Liver (tissue), 9 donors: ENCODE measurements around the gene UBFD1. TPM values are rescaled to one million over a fixed set of nuclear protein-coding genes. Genes with fewer than 3 reads are reported as not detected.
"Not testable (repeated sequence)": the region's sequence is repeated elsewhere in the genome, so short reads cannot be mapped to it uniquely, and the experiment has no call there.

ENCODE experiments used
- DNase-seq: peaks from one replicate; pipeline ENCODE4 v3.0.0-alpha.2; 2017; ENCODE audit warnings: low spot score
- H3K27ac ChIP-seq, 2 donors: one replicate each; pipeline ENCODE4 v1.7.0; 2013; ENCODE audit warnings: inconsistent platforms in 2 of 2, low read length in 2 of 2, control low read depth in 1 of 2, low read depth in 1 of 2, mild to moderate bottlenecking in 1 of 2
- H3K27me3 ChIP-seq, 4 donors: one replicate each; pipeline versions ENCODE4 v1.6.1 to v1.7.0; 2013; ENCODE audit warnings: low read length in 3 of 4, inconsistent platforms in 1 of 4, mild to moderate bottlenecking in 1 of 4, moderate library complexity in 1 of 4; ENCODE audit not compliant: control insufficient read depth in 4 of 4, insufficient read depth in 4 of 4
- H3K36me3 ChIP-seq, 4 donors: one replicate each; pipeline versions ENCODE4 v1.6.1 to v1.7.0; 2013; ENCODE audit warnings: low read length in 3 of 4, mild to moderate bottlenecking in 3 of 4, low read depth in 1 of 4, moderate library complexity in 1 of 4; ENCODE audit not compliant: control insufficient read depth in 4 of 4, insufficient read depth in 3 of 4
- H3K4me1 ChIP-seq, 4 donors: one replicate each; pipeline versions ENCODE4 v1.6.1 to v1.7.0; 2013; ENCODE audit warnings: low read length in 3 of 4, mild to moderate bottlenecking in 3 of 4, moderate library complexity in 1 of 4; ENCODE audit not compliant: control insufficient read depth in 4 of 4, insufficient read depth in 4 of 4
- H3K4me3 ChIP-seq, 3 donors: one replicate each; pipeline versions ENCODE4 v1.6.1 to v1.7.0; 2013; ENCODE audit warnings: low read length in 3 of 3, control low read depth in 1 of 3, low read depth in 1 of 3, mild to moderate bottlenecking in 1 of 3
- H3K9ac ChIP-seq, 2 donors: one replicate each; pipeline ENCODE4 v1.7.0; 2013; ENCODE audit warnings: low read length in 2 of 2, mild to moderate bottlenecking in 2 of 2, moderate library complexity in 2 of 2, control low read depth in 1 of 2, low read depth in 1 of 2
- H3K9me3 ChIP-seq, 4 donors: one replicate each; pipeline versions ENCODE4 v1.6.1 to v1.7.0; 2013; ENCODE audit warnings: low read length in 3 of 4; ENCODE audit not compliant: control insufficient read depth in 4 of 4
- EGR1 ChIP-seq, 2 donors: IDR thresholded peaks; 2 replicates each; pipeline ENCODE4 v1.6.1; 2016 to 2018; ENCODE audit warnings: antibody characterized with exemption in 2 of 2, low read depth in 2 of 2
- FOXA1 ChIP-seq: IDR thresholded peaks from 2 replicates; pipeline ENCODE4 v1.6.1; 2016; ENCODE audit warnings: antibody characterized with exemption
- FOXA2 ChIP-seq: IDR thresholded peaks from 2 replicates; pipeline ENCODE4 v1.6.1; 2016; ENCODE audit warnings: antibody characterized with exemption
- HNF4A ChIP-seq, 2 donors: conservative IDR thresholded peaks; 2 replicates each; pipeline ENCODE4 v1.6.1; 2016; ENCODE audit warnings: antibody characterized with exemption in 2 of 2, mild to moderate bottlenecking in 2 of 2
- HNF4G ChIP-seq: IDR thresholded peaks from 2 replicates; pipeline ENCODE4 v1.6.1; 2016; ENCODE audit warnings: antibody characterized with exemption
- MAX ChIP-seq: IDR thresholded peaks from 2 replicates; pipeline ENCODE4 v1.6.1; 2016; ENCODE audit warnings: antibody characterized with exemption
- NR2F2 ChIP-seq: IDR thresholded peaks from 2 replicates; pipeline ENCODE4 v1.6.1; 2016; ENCODE audit warnings: antibody characterized with exemption
- RAD21 ChIP-seq, 2 donors: IDR thresholded peaks; 2 replicates each; pipeline ENCODE4 v1.6.1; 2016; ENCODE audit warnings: antibody characterized with exemption in 2 of 2, mild to moderate bottlenecking in 2 of 2
- RXRA ChIP-seq, 2 donors: IDR thresholded peaks; 2 replicates each; pipeline ENCODE4 v1.6.1; 2017 to 2018; ENCODE audit warnings: antibody characterized with exemption in 2 of 2, mild to moderate bottlenecking in 1 of 2
- SP1 ChIP-seq: IDR thresholded peaks from 2 replicates; pipeline ENCODE4 v1.6.1; 2018; ENCODE audit warnings: antibody characterized with exemption, mild to moderate bottlenecking
- TAF1 ChIP-seq: conservative IDR thresholded peaks from 2 replicates; pipeline ENCODE4 v1.6.1; 2016; ENCODE audit warnings: antibody characterized with exemption, mild to moderate bottlenecking
- YY1 ChIP-seq: IDR thresholded peaks from 2 replicates; pipeline ENCODE4 v1.6.1; 2016; ENCODE audit warnings: antibody characterized with exemption, mild to moderate bottlenecking
- WGBS: extraction: QIAGEN DNeasy Blood & Tissue Kit; methylation state at CpG from one replicate; pipeline ENCODE4 v1.1.7; 2013; 5-methylcytosine and 5-hydroxymethylcytosine counted together
- polyA plus RNA-seq, 2 donors: library from polyadenylated mRNA; stranded (reverse) in 1 of 2; unstranded in 1 of 2; fragments of 200-250 nt in 1 of 2; fragments of >200 nt in 1 of 2; fragmentation: Nextera tagmentation in 1 of 2; extraction: Ambion mirVana in 1 of 2; gene quantifications; one replicate each; pipeline versions ENCODE4 v1.2.1 to v1.2.3, GENCODE V29; 2013 to 2015
- total RNA-seq, 2 donors: library from RNA; depleted of rRNA; stranded (reverse); fragments of >200 nt; gene quantifications; one replicate each; pipeline ENCODE4 v1.2.3, GENCODE V29; 2014
- donor health status: healthy.
- donor health status: healthy.
- donor health status: healthy.
- donor health status: healthy.
- donor health status: healthy.

Gene UBFD1
- total and polyA plus RNA-seq, 4 donors, result 9.2 to 42.4 (median 25.6) TPM

GRCh38 chr16:23539984-23540816 is 17.3 kb upstream of the UBFD1 start:
- 83% methylated on average over 11 of the region's 11 CpGs for WGBS
- no peak overlapping the region for H3K27ac ChIP-seq
- no peaks in the 10 kb centered on the region for H3K27me3 ChIP-seq
- no peaks in the 10 kb centered on the region for H3K9me3 ChIP-seq
- no peak for DNase-seq
- H3K9ac ChIP-seq, result no peak overlapping the region
- H3K36me3 ChIP-seq, result peaks cover 20 to 46% (median 30%) of the 10 kb centered on the region in 4 donors
- TF ChIP-seq YY1 (no peak), RAD21 (IDR thresholded peaks at IDR 0.05) (no peak), SP1 (peak; percentile 29), FOXA1 (peak; percentile 53), RXRA (IDR thresholded peaks at IDR 0.05) (peak; percentile 12 to 68), FOXA2 (peak; percentile 77), HNF4A (conservative IDR thresholded peaks at IDR 0.05) (peak; percentile 24 to 62)
- H3K4me1 ChIP-seq, result peaks cover 0 to 2% (median 0%) of the 10 kb centered on the region in 4 donors
- no peak overlapping the region for H3K4me3 ChIP-seq

GRCh38 chr16:23540817-23541178 is 16.7 kb upstream of the UBFD1 start:
- H3K36me3 ChIP-seq, result peaks cover 19 to 46% (median 30%) of the 10 kb centered on the region in 4 donors
- not testable (repeated sequence) for H3K9ac ChIP-seq, DNase-seq, H3K27me3 ChIP-seq, H3K4me1 ChIP-seq, H3K4me3 ChIP-seq, H3K27ac ChIP-seq, H3K9me3 ChIP-seq
- 98% methylated on average over 3 of the region's 3 CpGs for WGBS

- no peak for DNase-seq
Measured at GRCh38 chr16:23544436-23544835, 13.1 kb upstream of the UBFD1 start.

GRCh38 chr16:23549938-23550337 is 7.6 kb upstream of the UBFD1 start:
- Histone ChIP-seq H3K9ac (no peak overlapping the region), H3K4me3 (no peak overlapping the region), H3K4me1 (no peaks in the 10 kb centered on the region), H3K27me3 (no peaks in the 10 kb centered on the region), H3K27ac (no peak overlapping the region), H3K9me3 (no peaks in the 10 kb centered on the region), H3K36me3 (peaks cover 12 to 60% (median 49%) of the 10 kb centered on the region in 4 donors)
- WGBS, result 98% methylated on average over 5 of the region's 5 CpGs
- no peak for DNase-seq
- TF ChIP-seq NR2F2 (no peak), SP1 (no peak), FOXA1 (no peak), MAX (no peak), FOXA2 (no peak), TAF1 (no peak), EGR1 (IDR thresholded peaks at IDR 0.05; ENCODE audit: low read depth in 2 of 2) (no peak)

More at GRCh38 chr16:23544436-23544835, 13.1 kb upstream of the UBFD1 start:
- WGBS, result 98% methylated on average over 14 of the region's 14 CpGs
- H3K9me3 ChIP-seq, result no peaks in the 10 kb centered on the region
- H3K9ac ChIP-seq, result no peak overlapping the region
- no peak overlapping the region for H3K4me3 ChIP-seq
- H3K36me3 ChIP-seq, result peaks cover 18 to 64% (median 45%) of the 10 kb centered on the region in 4 donors
- H3K27ac ChIP-seq, result no peak overlapping the region
- no peaks in the 10 kb centered on the region for H3K27me3 ChIP-seq
- TF ChIP-seq FOXA1 (no peak), EGR1 (IDR thresholded peaks at IDR 0.05; ENCODE audit: low read depth in 2 of 2) (no peak), YY1 (no peak), SP1 (no peak), TAF1 (no peak), HNF4G (no peak)
- H3K4me1 ChIP-seq, result peaks cover 0 to 2% (median 0%) of the 10 kb centered on the region in 4 donors
